GM18867 (cell line): Measurements from ENCODE around the gene PARVA.
A peak's percentile ranks its signal among the peaks of the same experiment; 100 is the strongest.

Source experiments
- ATAC-seq: cut with Tn5 transposase; IDR thresholded peaks from one replicate; pipeline ENCODE4 v1.9.1; 2021; ENCODE audit warnings: mild to moderate bottlenecking, moderate library complexity; ENCODE audit not compliant: unreplicated experiment

Gene PARVA

DNA sequence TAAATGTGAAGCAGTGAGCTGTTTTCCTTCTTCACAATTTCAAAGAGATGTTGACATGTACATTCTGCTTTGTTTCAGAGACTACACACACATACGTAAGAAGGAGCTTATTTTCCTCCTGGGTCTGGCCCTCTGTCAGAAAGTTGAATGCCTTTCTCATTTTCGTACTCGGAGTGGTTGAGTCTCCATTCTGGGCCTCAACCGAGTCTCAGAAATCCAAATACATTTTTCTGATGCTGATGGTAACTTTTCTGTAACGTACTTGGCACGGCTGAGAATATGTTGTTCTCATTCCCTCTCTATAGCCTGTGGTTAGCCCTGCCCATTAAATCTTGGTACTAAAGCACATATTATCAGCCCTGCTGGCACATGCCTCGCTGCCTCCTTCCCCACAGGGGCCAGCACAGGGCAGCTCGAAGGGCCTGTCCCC is 25.3 kb downstream of the PARVA start:
- no peak for ATAC-seq

DNA sequence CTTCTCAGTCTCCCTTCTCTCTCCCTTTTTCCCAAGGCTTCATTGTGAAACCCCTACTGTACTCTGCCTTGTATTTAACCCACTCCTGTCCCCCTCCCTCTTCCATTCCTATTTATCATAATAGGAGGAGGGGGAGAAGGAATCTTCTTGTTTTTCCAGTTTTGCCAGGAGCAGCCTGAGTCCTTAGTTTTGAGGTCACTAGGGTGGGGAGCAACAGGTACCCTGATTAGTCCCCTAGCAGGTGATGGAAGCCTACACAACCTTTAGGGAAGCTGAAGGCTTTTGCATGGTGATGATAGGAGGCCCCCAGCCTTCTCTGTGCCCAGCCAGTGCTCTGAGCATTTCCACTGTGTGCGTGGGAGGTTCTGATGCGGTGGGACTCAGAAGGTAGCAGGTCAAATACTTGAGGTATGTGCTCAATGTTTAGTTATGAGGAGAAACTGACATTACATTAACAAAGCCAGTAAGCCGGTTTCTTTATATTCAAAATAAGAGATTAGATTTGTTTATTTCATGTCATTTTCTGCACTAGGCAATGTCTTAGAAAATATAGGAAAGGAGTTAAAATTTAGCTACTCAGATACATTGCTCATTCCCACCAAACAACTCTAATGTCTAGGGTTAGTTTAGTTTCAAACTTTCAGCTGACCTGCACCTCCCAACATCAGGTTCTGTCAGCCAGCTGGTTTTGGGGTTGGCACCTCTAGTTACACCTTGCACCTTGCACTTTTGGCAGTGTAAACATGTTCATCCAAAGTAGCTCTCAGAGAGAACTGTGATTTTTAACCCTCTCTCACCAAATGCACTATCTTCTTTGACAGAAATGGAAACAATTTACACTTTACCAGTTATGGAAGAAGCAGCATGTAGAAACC is 26.0 kb downstream of the PARVA start:
- ATAC-seq: no peak

DNA sequence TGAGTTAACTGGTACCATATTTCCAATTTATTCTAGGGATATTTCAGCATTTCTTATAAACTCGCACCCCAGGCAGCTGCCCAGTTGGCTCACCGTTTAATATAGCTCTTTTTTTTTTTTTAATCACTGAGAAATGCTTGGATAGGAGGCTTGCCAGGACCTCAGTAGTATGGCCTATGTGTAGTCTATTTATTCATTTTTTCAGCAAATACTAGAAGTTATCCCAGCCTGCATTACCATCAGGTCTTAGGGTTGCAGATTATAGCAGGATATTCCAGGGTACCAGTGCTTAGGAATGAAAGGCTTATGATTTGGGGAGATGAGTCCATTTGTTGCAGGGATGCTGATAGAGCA is 26.6 kb downstream of the PARVA start:
- no peak for ATAC-seq

DNA sequence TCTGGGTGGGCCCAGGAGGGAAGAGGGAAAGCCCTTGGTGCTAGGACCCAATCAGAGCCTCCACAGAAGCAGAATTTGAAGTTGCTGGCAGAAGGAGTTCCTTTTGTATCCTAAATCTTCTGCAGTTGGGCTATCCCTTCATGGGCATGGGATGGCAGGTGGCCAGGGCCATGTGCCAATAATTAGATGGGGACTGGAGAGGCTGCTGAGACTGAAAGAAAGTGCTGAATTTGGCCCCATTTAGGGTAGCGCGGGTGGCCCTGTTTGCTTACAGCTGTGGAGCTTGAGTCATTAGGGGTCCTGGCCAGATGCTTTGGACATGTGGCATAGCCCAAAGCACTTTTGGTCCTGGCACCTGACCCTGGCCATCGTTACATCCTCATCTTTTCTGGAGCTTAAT is 27.1 kb downstream of the PARVA start:
- no peak for ATAC-seq

DNA sequence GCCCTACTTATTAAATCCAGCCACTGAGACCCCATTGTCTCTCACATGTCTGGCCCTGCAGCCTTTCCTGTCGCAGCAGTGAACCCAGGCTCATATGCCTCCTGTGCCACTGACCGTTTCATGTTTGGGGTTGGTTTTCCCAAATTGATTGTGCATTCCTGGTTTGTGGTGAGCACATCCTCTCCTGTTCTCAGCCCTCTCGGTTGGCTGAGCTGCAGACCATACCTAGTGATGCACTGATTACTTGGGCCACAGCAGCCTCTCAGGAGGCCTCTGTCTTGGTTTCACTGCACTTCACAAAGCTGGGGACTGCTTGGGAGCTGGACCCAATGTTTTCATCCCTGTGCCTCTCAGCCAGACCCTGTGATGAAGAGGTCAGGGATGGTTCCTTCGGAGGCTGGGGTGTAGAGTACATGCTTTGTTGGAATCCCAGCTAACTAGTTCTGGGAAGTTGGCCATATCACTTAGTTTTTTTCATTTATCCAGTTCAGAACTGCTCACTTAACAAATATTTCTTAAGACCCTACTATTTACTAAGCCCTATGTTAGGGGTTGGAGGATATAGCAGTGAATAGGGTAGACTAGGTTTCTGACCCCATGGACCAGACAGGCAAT is 30.9 kb downstream of the PARVA start:
- ATAC-seq: no peak

DNA sequence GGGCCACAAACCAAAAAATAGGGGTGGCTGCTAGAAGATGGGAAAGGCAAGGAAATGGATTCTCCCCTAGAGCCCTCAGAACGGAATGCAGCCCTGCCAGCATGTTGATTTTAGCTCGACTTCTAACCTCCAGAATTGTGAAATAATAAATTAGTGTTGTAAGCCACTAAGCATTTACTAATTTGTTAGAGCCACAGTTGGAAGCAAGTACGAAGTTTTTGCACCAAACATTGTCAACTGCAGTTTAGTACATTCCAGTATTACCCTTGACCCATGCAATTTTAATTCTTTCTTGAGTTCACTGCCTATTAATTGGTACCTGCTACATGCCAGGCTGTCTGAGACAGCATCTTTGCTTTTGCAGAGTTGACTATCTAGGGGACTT is 32.2 kb downstream of the PARVA start:
- no peak for ATAC-seq

DNA sequence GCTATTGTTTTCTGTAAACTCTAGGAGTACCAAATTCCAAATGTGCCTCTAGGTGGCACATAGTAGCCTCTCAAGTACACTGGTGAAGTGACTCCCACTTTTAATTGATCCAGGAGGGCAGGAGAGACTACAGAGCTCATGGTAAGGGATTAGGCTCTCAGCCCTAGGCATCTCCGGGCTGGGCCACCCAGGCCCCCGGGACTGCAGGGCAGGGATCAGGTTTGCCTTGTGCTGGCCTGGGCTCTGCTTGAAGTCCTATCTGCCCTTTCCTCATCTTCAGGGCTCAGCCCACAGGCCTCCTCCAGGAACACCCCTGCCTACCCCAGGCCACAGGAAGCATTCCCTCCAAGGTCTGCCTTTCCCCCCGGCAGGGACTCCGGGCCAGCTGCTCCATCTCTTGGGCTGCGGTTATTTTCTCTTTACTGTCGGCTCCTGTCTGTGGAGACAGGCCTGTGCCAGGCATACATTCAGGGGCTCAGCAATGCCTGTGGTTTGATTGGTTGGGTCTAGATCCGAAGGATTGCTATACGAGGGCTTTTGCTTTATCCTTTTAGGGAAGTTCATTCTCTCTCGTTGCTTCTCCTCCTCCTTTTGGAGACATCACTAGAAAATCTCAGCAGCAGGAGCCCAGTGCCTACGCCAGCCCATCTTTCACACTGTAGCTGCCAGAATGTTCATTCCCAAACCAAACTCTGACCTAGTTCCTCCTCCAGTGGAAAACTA is 32.8 kb downstream of the PARVA start:
- ATAC-seq: no peak

DNA sequence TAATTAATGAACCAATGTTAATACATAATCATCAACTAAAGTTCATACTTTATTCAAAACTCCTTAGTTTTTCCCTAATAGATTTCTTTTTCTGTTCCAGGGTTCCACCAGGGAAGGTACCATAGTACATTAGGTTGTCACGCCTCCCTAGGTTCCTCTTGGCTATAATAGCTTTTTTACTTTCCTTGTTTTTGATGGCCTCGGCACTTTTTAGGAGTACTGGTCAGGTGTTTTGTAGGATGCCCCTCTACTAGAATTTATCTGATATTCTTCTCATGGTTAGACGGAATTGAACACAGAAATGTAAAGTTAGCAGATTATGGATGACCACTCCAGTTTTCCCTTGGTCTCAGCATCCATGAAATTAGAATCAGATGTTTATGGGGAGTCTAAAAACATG is 34.0 kb downstream of the PARVA start:
- ATAC-seq: no peak

DNA sequence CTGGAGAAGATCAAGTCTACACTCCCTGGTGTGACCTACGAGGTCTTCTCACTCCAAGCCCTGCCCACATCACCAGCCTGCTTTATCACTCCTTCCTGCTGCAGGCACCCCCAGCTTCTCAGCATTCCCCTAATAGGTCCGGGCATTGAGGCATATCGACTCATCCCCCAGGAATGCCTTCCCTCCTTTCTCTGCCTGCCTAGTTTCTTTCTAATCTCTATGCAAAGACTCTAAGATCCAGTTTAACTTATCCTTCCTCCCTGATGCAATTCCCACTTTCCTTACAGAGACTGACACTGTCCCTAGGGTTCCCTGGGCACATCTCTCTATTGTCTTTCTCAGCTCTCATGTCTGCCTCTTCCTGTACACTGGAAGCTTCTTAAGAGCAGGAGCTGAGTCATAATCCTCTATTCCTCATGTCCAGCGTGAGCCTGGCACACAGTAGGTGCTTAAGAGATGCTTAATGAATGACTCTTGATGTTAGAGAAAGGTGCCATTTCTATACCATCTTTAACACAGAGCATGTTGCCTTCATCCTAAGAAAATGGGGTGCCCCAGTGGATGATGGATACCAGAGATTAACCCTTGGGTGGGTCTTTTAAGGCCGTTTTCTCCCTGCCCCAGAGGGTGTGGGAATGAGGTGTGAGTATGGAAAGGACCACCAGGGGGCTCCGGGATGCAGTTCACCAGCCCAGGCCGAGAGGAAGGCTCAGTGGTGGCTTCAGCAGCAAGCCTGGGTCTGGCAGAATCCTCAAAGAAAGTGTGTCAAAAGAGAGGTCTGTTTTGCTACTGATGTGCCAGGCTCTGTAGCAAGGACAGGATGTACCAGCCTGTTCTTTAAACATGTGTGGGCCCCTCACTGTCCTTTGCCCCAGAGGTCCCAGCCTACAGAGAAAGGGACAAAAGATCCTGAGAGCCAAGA is 34.7 kb downstream of the PARVA start:
- ATAC-seq: peak; percentile 63

DNA sequence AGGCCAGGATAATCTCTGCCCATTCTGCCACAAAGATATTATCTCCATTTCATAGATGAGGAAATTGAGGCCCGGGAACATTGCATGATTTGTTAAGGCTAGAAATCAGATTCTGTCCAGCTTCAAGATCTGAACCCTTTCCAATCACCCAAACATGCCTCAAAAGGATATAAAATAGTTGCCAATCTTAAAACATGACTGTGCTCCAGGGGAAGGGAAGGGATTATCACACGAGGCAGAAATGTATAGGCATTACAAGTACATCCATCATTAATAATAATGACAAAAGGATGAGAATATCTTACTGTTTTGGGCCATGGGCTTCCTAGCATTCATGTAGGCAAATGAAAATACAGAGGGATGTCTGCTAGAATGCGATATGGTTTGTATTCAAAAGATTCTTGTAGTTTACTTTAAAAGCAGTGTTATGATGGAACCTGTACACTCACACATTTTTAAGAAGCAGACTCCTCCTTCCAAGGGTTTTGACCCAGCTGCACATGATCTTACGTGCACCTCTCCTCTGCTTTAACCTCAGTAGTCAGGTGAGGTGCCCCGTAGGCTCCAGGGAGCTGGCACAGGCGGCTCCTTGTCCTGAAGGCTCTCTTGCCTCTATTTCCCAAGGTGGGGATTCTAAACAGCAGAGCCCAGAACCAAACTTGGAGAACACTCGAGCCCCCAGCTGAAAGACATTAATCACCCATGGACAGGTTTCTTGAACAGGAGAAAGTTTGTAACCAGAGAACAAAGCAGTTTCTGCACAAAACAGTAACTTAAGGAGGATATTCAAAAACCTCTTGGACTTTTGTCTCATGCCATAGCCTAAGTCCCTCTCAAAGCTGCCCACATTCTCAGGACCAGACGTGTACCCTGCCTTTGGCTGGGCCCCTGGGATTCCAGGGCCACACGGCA is 36.0 kb downstream of the PARVA start:
- ATAC-seq: no peak

DNA sequence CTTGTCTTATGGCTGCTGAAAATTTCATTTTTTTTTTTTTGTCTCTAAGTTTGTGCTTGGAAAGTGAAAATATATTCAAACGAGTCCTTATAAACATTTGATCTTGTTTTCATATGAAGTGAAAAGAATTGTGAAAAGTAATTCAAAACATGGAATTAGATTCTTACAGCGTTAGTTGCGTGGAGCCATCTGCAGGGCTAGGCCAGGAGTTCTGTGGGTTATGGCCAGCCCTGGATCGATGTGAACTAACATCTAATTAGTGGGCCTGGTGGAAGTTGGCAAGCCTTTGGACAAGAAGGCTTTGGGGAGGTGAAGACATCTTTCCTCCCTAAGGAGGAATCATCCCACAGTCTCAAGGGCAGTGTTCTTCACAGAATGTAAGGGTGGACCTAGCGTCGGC is 37.2 kb downstream of the PARVA start:
- ATAC-seq: no peak

DNA sequence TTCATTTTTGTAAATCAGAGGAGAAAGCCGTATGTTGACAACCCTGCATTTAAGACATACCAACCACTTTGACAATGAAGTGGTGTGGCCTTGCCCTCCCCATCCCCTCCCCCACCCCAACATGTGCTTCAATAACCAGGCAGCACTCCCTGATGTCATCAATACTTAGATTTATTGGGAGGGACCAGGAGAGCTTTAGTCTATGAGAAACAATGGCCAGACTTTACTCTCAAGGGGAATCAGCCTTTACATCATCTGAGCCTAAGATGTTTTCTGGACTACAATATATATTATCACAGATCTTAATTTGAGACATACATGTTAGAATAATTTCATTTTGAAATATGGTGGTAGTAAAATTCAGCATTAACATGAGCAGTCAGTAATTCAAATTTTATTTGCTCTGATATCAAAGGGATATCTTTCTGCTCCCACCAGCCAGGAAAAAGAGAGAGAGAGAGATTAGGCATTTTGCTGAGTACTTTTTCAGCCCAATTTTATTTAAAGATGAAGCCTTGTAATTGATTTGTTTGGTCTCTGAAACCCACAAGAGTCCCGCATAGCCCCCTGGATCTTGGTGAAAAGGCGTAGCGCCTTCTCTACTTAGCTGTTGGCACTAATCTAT is 38.1 kb downstream of the PARVA start:
- no peak for ATAC-seq

DNA sequence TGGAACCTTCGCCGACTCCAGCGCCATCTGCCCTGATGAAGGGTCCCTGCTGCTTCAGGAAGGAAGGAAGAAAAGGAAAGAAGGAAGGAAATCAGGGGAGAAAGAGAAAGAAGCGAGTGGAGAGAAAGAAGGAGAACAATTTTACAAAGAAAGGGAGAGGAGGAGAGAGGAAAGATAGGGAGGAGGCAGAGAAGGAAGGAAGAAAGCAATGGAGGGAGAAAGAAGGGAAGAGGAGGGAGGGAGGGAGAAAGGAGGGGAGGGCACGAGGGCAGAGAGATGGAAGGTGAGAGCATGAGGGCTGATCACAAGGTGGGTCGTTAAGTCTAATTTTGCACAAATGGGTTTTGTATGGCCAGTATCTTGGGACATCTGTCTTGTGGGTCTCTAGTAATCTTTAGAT is 39.2 kb downstream of the PARVA start:
- no peak for ATAC-seq

DNA sequence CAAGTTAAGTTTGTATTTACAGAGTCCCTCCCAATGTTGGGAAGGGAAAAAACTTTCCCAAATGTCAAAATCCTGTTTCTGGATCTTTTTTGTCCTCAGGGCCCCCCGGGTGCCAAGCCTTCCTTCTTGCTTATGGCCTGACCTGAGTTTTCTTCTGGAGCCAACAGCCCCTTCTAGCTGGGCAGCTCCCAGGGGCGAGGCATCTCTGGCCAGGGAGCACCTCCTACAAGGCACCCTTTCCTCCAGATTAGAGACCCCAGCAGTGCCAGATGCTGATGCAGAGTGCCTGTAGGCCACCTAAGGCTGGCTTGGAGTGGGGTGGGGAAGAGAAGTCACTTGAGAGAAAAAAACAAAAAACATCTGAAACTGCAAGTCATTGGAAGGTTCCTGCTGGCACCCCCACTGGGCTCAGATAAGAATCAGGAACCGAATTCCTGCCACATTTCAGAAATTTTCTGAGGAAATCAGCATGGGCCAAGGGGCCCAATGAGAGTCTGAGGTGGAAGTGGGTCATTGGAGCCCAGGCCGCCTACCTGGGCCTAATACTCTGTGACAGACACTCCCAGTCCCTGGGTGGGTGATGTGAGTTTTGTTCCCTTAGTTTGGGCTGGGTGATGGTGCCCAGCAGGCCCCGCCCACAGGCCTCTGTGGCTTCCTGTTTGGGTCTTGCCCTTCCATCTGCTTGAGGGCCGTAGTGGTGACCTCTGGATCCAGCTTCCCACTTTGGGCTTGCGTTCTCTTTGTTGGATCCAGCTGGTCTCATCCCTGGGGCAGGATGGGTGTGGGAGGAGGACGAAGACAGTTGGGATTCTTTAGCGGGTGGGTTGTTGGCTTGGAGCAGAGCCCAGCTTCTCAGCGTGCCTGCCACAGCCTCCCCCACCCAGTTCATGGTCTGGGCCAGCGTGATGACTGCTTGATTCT is 40.6 kb downstream of the PARVA start:
- ATAC-seq: no peak

DNA sequence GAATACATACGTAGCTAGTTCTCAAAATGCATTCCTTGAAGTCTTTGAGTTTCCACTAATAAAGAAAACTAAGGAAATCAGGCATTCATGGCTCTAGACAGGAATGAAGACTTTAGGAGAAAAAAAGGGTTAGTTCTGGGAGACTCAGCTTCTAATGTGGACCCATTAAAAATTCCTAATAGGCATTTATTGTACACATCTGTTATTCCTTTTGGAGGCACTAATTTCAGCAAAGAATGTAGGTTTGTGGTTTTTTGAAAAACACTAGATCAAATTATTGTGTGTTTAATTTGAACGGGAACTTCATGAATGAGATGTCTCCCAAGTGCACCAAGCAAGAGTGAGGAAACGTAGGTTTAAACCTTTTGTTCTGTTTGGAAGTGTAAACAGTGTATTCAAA is 42.7 kb downstream of the PARVA start:
- no peak for ATAC-seq

DNA sequence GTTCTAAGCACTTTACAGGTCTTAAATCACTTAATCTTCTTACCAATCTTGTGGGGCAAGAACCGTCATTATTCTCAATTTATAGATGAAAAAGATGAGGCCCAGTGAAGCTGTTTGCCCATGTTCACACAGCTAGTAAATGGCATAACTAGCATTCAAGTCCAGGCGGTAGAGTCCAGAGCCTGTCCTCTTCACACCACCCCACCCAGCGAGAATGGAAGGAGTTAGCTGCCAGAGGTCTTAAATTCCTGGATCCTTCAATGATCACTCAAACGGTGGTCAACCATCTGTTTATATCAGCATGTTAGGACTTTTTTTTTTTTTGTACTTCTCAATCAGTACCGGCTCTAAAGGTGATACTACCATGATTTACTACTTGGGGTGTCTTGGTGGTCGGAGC is 43.3 kb downstream of the PARVA start:
- no peak for ATAC-seq

DNA sequence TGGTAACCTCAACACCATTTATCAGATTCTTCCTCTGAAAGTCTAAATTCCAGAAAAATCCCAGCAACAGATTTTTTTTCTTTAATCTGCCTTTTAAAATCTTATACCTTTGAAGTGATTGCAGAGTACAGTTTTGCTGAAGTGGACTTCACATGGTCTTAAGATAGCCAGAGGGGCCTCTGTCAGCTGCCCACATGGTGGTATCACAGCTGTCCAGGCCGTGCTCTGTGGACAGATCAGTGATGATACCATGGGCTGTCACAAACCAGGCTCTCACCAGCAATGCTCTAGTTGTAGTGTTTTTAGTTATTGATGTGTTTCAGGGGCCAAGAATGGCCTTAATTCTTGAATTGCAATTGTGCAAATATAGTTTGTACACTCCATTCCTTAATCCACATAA is 44.0 kb downstream of the PARVA start:
- no peak for ATAC-seq

DNA sequence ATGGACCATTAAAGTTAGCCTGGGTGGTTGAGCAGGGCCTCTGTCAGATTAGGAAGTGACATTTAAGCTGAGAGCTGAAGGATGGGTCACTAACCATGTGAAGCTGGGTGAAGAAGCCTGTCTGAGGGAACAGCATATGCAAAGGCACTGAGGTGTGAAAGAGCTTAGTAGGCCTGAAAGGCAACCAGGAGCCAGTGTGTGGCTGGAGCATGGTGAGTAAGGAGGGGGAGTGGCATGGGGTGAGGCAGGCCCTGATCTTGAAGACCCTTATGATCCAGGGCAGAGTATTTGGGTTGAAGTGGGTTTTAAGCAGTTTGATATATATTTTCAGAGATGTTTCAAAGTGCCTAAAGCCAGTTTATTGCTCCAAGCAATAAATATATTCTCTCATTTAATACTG is 48.8 kb downstream of the PARVA start:
- ATAC-seq: no peak
